Esophagus squamous epithelium (tissue), 4 donors: ENCODE results near the gene CDC42EP1.

Source experiments
- CTCF ChIP-seq, 6 experiments: fragments of 450-650 bp in 4 of 6; fragments of 200-600 bp in 2 of 6; sonication (generic) in 2 of 6; IDR thresholded peaks; one replicate each; pipeline ENCODE4 v1.5.1; 2016 to 2019; ENCODE audit warnings: antibody characterized with exemption in 6 of 6, mild to moderate bottlenecking in 4 of 6, moderate library complexity in 4 of 6
- POLR2A ChIP-seq, 4 donors: fragments of 450-650 bp; IDR thresholded peaks; one replicate each; pipeline ENCODE4 v1.6.1; 2017; ENCODE audit warnings: antibody characterized with exemption in 4 of 4, mild to moderate bottlenecking in 4 of 4, moderate library complexity in 3 of 4

- TF ChIP-seq CTCF (IDR thresholded peaks at IDR 0.05) (no peak), POLR2A (IDR thresholded peaks at IDR 0.05) (no peak)
Observed at GRCh38 chr22:37556710-37557109, 3.6 kb upstream of the CDC42EP1 start.
